ENCODE results near the gene TUBGCP5.

TUBGCP5 gene

DNA sequence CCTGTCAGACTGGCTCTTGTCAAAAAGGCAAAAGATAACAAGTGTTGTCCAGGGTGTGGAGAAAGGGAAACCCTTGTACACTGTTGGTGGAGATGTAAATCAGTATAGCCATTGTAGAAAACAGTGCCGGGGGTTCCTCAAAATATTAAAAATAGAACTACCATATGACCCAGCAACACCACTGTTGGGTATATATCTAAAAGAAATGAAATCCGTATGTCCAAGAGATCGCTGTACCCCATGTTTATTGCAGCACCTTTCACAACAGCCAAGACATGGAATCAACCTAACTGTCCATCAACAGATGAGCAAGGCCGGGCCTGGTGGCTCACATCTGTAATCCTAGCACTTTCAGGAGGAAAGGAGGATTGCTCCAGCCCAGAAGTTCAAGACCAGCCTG lies 65.4 kb downstream of the TUBGCP5 start:
- DNase-seq = no peak

DNA sequence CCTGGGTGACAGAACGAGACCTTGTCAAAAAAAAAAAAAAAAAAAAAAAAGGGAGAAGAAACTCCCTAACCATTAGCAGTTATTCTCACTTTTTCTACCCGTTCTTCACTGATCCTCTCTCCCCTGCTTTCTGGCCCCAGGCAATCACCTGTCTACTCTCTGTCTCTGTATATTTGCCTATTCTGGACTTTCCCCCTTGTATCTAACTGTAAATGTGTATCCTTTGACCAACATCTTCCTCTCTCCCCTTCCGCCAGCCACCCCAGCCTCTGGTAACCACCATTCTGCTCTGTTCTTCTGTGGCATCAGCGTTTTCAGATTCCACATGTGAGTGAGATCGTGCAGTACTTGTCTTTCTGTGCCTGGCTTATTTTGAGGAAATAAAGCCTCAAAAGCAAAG lies 66.1 kb downstream of the TUBGCP5 start:
- DNase-seq = no peak

DNA sequence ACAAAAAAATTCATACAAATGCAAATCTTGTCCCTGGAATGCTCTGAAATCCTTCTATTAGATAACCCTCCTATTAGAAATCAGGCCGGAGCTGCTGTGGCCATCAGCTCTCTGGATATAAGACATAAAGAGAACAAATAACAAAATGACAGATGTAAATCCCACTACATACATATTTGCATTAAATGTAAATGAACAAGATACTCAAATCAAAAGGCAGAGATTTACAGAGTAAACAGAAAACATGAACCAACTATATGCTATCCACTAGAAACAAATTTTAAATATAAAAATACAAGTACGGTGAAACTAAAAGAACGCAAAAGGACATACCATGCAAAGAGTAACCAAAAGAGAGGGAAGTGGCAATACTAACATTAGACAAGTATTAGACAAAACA lies 69.9 kb downstream of the TUBGCP5 start:
- no peak for DNase-seq

DNA sequence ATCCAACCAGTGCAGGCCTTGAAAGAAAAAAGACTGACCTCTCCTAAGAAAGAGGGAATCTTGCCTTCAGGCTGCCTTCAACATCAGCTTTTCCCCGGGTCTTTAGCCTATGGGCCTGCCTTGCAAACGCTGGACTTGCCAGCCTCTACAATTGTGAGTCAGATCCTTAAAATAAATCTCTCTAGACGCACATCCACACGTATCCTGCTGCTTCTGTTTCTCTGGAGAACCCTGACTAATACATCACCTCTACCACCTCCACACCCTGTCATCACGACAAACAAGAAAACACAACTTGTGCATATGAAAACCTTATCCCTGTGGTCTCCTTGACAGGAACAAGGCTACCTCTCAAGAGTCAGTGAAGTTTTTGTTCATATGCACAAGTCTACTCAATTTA lies 71.0 kb downstream of the TUBGCP5 start:
- DNase-seq = no peak

DNA sequence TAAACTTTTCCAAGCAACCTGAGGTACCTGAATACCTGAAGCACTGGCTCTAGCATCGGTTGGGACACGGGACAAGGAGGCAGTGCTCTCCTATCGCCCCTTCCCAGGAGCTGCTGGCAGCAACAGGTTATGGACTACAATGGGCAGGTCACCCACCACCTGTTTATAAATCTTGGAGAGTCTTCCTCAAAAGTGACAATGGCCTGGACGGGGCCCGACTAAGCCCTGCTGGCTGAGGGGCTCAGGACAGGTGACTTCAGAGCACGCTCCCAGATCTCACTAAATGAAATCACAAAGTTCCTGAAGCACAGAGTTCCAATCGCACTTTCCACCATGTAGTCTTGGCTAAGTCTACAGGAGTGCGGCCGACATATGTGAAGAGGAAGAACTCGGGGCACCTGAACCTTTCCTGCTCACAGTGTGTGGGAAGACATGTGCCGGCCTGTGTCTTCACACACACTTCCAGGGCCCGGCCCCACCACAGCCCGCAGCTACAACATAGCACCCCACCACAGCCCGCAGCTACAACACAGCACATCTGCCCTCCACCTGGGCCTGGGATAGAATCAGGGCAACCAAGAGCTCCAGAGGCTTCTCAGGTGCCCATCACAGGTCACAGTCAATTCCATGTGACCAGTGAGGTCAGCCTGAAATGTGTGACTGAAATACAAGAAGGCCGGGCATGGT lies 72.1 kb downstream of the TUBGCP5 start:
- no peak for DNase-seq

DNA sequence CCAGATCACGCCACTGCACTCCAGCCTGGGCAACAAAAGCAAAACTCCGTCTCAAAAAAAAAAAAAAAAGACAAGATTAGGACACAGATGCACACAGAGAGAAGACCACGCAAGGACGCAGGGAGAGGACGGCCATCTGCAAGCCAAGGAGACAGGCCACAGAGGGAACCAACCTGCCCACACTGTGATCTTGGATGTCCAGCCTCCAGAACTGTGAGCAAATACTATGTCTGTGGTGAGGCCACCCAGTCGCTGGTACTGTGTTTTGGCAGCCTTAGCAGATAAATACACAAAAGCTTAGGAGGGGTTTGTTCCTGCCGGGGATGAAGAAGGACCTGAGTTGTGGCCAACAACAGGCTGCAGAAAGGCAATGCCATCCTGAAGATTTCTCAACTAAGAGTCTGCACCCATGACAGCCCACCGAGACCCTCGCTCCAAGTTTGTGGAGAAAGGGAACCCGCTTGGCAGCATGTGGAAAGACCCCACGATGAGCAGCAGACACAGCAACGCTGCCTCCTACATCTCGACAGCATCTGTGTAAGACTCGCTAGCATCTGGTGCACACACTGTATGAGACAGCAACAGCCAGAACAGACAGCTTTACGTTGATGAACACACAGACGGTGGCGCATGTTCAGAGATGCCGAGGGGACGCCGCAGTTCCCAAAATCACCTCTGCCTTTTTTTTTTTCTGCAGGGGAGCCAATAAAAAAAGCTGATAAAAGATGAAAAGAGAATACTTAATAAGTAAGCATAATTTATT lies 72.9 kb downstream of the TUBGCP5 start:
- no peak for DNase-seq

DNA sequence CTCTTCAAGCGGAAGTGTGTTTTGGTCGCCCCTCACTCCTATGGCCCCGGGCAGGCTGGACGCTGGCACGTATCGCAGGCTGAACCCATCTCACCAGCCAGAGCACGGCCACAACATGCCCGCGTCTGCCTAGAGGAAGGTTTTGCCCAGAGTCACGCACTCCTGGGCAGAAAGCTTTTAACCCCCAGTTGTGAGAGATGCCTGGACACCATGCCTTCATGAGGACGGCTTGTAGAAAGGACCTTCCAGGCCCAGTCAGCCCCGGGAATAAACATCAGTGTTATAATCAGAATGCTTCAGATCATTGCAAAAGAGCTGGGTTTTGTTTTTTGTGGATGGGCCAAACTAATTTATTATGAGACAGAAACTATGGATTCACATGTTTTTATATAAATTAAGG lies 75.7 kb downstream of the TUBGCP5 start:
- no peak for DNase-seq

DNA sequence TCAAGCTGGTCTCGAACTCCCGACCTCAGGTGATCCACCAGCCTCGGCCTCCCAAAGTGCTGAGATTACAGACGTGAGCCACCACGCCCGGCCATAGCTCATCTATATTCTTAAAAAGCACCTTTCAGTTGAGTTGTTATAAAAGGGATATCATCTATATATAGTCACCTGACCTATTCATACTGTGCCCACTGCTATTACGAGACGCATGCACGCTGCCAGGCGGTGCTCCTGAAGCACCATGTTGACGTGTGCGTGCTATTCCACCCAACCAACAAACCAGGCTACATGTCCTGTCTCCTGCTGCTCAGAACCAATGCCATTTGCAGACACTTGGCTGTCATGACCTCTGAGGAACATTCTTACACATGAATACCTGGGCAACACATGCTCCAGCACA lies 76.8 kb downstream of the TUBGCP5 start:
- no peak for DNase-seq

DNA sequence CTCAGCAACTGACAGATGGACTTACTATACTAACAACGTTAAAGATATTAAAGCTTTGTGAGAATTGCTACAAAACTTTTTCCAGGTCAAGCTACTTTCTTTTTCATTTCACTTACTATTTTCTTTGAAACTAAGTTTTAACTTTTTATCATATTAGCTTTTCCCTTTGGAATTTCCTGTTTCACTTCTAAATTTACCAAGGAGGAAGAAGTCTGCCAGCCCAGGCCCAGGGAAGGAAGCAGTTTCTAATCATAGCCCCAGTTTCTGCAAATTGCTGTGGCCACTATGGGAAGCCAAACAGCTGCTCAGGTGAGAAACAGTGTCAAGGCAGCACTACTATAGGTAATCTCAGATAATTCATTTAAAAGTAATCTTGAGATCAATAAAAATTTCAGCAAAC lies 77.6 kb downstream of the TUBGCP5 start:
- no peak for DNase-seq

DNA sequence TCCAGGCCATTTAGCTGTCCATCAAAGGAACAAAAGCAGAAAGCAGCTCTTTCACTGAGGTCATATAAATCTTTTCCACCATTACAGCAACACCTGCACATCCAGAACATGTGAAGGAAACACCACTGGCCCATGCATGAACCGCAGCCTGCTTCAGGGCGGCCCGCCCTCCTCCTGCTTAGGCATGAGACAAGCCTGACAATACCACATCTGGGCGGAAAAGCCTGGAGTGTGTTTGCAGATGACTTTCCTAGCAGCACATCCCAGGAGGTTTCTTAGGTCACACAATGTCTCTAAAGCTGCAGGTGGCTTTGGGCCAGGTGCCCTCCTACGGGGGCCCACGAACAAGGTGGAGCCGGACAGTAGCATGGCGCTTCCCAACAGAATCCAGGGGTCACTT lies 78.8 kb downstream of the TUBGCP5 start:
- DNase-seq = no peak

DNA sequence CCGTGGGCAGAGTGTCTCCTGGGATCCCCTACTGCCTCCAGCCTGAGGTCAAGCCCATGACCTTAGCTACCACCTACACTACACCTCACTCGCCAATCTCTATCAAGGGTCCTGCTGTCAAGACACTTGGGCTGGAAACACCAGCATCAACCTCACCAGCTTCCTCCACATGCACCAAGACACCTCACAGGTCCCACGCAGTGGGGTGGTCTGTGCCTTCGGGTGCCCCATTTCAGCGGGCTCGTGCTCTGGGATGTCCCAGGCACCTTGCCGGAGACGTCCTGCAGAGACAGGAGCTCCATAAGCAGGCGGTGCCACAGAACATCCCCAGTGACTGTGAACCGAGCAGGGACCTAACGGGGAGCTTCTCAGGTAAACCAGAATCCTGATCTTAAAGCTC lies 79.2 kb downstream of the TUBGCP5 start:
- DNase-seq = no peak

DNA sequence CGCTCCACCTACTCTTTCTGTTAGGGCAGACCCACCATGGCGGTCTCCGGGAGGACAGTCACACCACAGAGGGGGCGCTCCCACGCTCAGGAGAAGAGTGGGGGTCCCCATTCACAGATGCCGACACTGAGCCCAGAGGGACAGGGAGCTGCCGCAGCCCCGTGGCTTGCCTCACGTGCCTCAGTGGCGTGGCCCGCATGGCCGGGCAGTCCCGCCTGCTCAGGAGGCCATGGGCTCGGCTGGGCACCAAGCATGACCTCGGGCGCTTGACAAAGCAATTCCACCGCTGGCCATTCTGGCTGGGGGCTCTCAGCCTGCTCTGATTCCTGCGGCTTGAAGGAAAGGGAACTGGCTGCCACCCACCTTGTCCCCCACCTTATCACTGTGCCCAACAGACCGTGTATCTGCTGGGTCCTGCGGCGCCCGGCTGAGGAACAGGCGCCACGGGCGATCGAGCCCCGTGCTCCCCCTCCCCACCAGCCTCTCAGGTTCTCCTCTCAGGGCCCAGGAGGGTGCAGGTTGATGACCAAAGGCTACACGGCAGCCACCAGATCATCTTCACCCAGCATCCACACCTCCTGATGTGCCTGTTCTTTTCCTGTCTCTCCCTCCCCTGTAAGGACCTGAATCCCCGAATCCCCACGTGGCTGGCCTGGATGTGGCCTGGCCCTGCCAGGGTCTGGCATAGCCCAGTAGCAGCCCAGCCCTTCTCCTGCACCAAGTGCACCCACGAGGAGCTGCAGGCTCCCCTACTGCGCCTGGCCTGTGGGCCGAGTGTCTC lies 79.9 kb downstream of the TUBGCP5 start:
- DNase-seq = no peak

DNA sequence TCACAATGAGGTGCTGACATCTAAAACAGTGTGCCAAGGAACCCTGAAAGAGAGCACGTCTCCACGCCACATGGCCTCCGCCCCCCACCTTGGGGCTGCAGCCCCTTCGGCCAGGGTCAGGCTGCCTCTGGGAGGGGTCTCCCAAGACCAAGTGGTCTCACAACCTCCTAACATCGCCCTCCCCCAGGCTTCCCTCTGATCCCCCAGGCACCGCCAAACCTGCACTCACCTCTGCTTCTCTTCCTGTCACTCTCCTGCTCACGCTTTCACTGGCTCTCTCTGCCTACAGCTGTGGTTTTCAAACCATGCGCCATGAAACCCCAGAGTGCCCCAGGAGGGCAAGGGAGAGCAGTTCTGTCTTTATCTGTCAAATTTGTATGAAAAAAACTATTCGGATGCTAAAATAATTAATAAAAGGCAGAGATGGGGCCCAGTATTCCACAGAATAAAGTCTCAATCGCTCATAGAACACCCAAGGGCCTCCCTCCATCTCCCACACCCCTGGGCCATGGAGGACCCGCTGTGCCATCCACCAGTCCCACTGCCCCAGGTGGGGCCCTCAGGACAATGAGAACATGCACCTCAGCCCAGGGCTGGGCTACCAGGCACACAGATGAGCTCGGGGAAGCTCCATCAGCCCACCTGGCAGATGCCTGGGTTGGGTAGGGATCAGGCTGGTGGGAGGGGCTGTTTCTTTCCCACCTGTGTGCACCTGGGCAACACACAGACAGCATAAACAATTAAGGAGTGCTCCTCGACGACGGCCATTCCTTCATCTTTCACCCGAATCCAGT lies 80.7 kb downstream of the TUBGCP5 start:
- no peak for DNase-seq

DNA sequence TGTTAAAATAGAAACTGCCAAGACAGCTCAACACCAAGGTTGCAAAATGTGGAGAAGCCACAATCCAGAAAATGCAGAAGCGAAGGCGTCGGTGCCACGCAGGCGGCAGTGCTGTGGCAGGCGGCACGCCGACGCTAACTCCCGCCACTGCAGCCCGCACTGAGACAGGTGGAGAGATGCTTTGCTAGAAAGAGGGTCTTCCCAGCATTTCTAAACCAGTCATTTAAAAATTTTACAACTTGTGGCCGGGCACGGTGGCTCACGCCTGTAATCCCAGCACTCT lies 82.5 kb downstream of the TUBGCP5 start:
- DNase-seq = peak; percentile 28

DNA sequence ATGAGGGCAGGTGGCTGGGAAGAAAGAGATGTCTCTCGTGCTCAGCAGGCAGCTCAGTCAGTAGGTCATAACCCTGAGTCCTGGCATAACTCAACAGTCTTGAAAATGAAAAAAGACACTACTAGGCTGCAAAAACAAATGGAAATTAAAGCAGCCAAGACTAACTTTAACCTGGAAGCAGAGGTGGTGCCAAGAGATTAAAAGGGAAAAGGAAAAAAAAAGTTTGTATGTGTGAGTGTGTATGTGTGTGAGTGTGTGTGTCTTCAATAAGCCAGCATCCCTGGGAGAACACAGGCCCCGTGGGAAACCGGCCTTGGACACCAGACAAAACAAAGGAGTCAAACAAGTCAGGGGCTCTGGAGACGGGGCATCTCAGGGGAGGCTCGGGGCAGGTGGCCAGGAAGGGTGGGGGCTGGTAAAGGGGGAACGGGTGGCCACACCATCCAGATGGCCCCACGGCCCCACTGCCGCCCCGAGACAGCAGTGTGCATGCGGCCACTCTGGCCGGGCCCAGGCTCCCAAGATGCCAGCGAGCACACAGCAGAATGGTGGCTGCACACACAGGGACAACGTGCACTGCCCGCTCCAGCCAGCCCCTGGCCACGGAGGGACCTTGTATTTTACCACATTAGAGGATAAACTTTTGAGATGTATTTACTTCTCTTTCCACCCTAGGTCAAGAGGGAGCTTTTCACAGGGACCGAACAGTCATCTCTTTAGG lies 83.0 kb downstream of the TUBGCP5 start:
- no peak for DNase-seq

DNA sequence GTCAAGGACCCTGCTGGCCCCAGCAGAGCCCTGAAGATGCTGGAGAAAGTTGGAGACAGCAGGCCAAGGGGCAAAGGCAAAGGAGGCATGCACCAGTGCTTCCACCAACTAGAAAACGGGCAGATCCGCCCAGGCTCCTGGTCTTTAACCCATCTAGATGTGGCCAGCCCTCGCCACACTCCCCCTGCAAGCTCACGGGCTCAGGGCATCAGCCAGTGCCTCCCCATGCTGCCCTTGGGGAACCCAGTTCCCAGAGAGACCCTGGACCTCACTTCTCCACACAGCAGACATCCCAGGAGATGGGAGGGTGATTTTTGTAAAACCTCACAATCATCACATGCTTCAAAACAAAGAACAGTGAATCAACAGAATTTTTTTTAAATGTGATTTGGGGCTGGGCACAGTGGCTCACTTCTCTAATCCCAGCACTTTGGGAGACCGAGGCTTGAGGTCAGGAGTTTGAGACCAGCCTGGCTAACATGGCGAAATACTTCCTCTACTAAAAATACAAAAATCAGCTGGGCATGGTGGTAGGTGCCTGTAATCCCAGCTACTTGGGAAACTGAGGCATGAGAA lies 83.7 kb downstream of the TUBGCP5 start:
- no peak for DNase-seq

DNA sequence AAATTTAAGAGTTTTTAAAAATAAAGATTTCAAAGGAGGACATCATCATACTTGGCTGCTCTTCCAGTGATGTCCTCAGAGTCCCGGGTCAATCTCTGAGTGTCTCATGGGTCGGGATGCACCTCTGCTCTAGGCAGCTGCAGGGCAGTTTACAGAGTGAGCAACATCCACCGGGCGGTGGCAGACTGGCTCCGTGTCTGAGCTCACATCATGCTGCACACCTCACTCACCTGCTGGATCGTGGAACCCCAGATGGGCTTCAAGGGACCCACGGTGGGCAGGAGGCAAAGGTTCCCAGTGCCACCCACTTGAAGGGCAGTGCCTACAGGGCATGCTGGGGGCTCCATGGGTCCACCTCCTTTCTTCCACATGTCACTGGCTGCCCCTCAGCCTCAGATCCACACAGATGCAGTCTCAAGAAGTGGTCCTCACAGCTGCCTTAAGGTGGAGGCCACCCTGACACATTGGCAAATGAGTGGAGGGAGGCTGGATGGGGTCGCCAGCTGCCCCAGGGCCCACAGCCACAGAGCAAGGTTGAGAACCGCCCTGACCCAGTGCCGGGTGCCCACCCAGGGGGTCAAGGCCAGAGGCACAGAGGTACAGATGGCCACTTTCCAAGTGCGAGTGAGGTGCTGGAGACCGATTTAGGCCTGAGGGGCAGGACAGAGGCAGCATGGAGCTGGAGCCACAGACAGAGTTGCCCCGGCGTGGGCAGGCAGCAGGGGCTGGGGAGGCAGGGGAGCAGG lies 84.4 kb downstream of the TUBGCP5 start:
- no peak for DNase-seq

DNA sequence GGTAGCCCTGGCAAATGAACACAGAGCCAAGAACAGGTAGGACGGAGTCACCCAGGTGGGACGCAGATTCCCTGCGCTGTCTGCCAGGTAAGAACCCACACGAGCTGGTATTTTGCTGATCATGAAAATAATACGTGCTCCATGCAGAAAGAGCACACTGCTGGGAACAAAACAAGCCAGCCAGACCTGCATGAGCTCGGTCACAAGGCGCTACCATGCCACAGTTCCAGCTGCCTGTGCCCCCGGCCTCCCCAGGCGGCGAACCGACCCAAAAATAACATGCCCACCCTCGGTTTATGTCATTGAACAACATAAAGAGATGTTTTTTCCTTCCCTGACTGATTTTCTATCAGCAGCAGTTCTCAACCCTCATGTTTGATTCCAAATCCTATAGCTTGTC lies 85.0 kb downstream of the TUBGCP5 start:
- no peak for DNase-seq

DNA sequence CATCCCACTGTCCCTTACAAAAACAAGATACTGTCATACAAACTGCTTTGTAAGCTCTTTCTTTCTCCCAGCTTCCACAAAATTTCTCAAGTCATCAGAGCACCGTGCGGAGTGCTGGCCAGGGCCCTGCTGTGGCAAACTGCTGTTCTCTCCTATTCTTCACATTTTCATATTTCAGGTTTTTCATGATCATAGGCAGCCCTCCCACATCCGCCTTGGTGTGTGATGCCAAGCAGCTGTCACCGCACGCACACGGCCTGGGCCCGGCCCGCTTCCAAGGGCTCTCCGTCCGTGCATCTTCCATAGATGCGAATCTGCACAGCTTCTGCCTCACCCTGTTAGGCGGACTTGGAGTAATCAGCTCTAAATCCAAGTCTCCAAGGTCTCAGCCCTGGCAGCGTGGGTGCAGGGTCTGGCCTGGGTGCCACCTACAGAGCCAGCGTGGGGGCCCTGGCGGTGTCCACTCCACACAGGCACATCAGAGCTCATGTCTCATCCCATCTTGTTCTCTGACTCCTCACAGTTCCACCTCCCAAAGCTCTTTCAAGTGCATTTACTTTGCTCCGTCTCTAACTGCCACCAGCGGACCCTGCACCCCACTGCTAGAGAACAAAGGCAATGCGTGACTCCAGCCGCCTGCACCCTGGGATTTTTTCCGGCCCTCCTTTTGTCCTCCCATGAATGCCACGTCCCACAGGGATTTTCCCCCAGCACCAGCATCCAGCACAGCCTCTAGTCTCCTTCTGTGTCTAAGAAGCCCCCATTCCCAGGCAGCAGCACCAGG lies 86.4 kb downstream of the TUBGCP5 start:
- no peak for DNase-seq

DNA sequence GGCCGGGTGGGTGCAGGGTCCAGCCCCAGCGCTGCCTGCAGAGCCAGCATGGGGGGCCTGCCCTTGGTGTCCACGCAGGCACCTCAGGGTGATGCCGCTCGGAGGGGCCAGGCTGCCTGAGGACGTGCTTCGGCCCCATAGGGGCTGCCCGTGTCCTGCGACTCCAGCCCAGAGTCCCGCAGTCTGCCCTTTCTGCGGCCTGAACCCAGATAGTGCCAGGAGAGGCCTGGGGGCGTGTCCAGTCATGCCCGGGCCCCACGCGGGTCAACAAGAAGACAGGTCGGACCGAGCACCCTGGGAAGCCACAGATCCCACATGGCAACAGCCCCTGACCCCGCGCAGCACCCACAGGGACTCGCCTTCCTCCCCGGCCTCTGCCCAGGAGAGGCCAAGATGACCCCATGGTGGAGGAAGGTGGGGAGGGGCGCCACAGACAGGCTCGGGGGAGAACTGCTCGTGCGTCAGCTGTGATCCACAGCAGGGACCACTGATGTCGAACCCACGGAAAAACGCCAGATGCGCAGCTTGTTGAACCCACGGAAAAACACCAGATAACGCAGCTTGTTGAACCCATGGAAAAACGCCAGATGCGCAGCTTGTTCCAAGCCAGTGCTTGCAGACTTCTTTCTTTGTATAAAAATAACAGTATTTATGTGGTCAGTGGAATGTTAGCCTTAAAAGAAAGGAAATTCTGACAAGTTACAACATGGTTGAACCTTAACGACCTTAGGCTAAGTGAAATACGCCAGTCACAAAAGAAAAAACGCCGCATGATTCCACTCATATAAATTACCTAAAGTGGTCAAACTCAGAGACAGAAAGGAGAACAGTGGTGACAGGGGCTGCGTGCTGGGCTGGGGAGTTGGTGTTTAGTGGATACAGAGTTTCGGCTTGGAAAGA lies 87.7 kb downstream of the TUBGCP5 start:
- no peak for DNase-seq
